ENCODE data around the gene MECP2. TPM values are rescaled to one million over a fixed set of nuclear protein-coding genes. Genes with fewer than 3 reads are reported as not detected.

MECP2 gene
- total RNA-seq, 1 experiment from 2014 or later = 47.3 TPM

- TF ChIP-seq EZH2phosphoT487 (IDR thresholded peaks at IDR 0.05; ENCODE audit: borderline replicate concordance, low read length) (no peak), CTCF (conservative IDR thresholded peaks at IDR 0.05; ENCODE audit: low read depth, low read length) (no peak), EZH2 (IDR thresholded peaks at IDR 0.05; ENCODE audit: low read length, unreplicated experiment) (no peak)
- intact Hi-C loops (cut with micrococcal nuclease) = no loop called here
- H3K27ac ChIP-seq (ENCODE audit: low read length) = no peak overlapping the region
- no TSS peak for BruUV-seq (replicated peaks)
- ATAC-seq (no peak), DNase-seq (no peak)
- ChIA-PET POLR2A (ENCODE audit: unreplicated experiment) (no interaction called here), CTCF (no interaction called here)
- H2AFZ ChIP-seq (ENCODE audit: low read length) = no peak overlapping the region
- H4K20me1 ChIP-seq (ENCODE audit: low read length) = no peaks in the 10 kb centered on the region
- peaks cover 11% of the 10 kb centered on the region for H3K36me3 ChIP-seq (ENCODE audit: low read depth, low read length)
- no peaks in the 10 kb centered on the region for H3K27me3 ChIP-seq (ENCODE audit: low read length)
- H3K4me3 ChIP-seq (ENCODE audit: low read length) = no peak overlapping the region; the same call in 1 of the 2 replicates
- H3K9ac ChIP-seq (ENCODE audit: low read length) = no peak overlapping the region
- H3K9me3 ChIP-seq (ENCODE audit: low read length) = no peaks in the 10 kb centered on the region
- peaks cover 45% of the 10 kb centered on the region for H3K79me2 ChIP-seq (ENCODE audit: low read length)
- no peaks in the 10 kb centered on the region for H3K9me2 ChIP-seq (replicated peaks; ENCODE audit: low read length)
- H3K4me1 ChIP-seq (ENCODE audit: insufficient read depth, low read length) = peaks cover 24% of the 10 kb centered on the region
- no peaks in the 10 kb centered on the region for H3F3A ChIP-seq (ENCODE audit: low read length, unreplicated experiment)
- H3K4me2 ChIP-seq (ENCODE audit: low read length) = peak overlapping the region; percentile 98; the same call in 1 of the 2 replicates
Measured at GRCh38 chrX:154021131-154021611, 76.3 kb downstream of the MECP2 start.

- Histone ChIP-seq H3K79me2 (ENCODE audit: low read length) (peaks cover 50% of the 10 kb centered on the region), H4K20me1 (ENCODE audit: low read length) (no peaks in the 10 kb centered on the region), H3F3A (ENCODE audit: low read length, unreplicated experiment) (no peaks in the 10 kb centered on the region), H3K4me3 (ENCODE audit: low read length) (peak overlapping the region; percentile 72), H2AFZ (ENCODE audit: low read length) (0 out of 2 replicates have a peak overlapping the region, but pooled peaks have one; percentile 63), H3K4me1 (ENCODE audit: insufficient read depth, low read length) (peaks cover 24% of the 10 kb centered on the region), H3K9me3 (ENCODE audit: low read length) (no peaks in the 10 kb centered on the region), H3K9ac (ENCODE audit: low read length) (peak overlapping the region; percentile 97), H3K36me3 (ENCODE audit: low read depth, low read length) (peaks cover 17% of the 10 kb centered on the region), H3K27ac (ENCODE audit: low read length) (peak overlapping the region; percentile 79), H3K4me2 (ENCODE audit: low read length) (peak overlapping the region; percentile 98), H3K27me3 (ENCODE audit: low read length) (no peaks in the 10 kb centered on the region), H3K9me2 (replicated peaks; ENCODE audit: low read length) (no peaks in the 10 kb centered on the region)
- DNase-seq = no peak
- TSS peak; percentile 81 for BruUV-seq (replicated peaks)
- intact Hi-C loops (cut with micrococcal nuclease) = no loop called here
- no peak for ATAC-seq
- TF ChIP-seq EZH2 (IDR thresholded peaks at IDR 0.05; ENCODE audit: low read length, unreplicated experiment) (no peak), EZH2phosphoT487 (IDR thresholded peaks at IDR 0.05; ENCODE audit: borderline replicate concordance, low read length) (no peak), CTCF (conservative IDR thresholded peaks at IDR 0.05; ENCODE audit: low read depth, low read length) (no peak)
- ChIA-PET POLR2A (ENCODE audit: unreplicated experiment) (interaction anchor here (0.6 kb wide), 1 partner anchor 506 kb away, joined by 3 read pairs; no protein-coding TSS in a partner anchor), CTCF (interaction anchor here (0.5 kb wide), 1 partner anchor 373 kb away, joined by 4 read pairs; the partner anchor contains the start of gene DUSP9)
Measured at GRCh38 chrX:154020536-154021115, 76.9 kb downstream of the MECP2 start.

All from PC-3 (cell line).